Anterior cingulate cortex (tissue), 58 donors: ENCODE results near the gene RARRES2.
"Not testable (repeated sequence)": the region's sequence is repeated elsewhere in the genome, so short reads cannot be mapped to it uniquely, and the experiment has no call there.

Experiments used
- DNase-seq, 58 donors: peaks; one replicate each; lab custom pipeline; 2025; lab: John Stamatoyannopoulos, UW

RARRES2 gene

GRCh38 chr7:150304499-150305258, 36.8 kb downstream of the RARRES2 start:
- DNase-seq = not testable (repeated sequence)

- DNase-seq = not testable (repeated sequence)
Measured at GRCh38 chr7:150302908-150303310, 38.5 kb downstream of the RARRES2 start.

- not testable (repeated sequence) for DNase-seq
Measured at GRCh38 chr7:150297978-150298377, 43.5 kb downstream of the RARRES2 start.

GRCh38 chr7:150296802-150297201, 44.6 kb downstream of the RARRES2 start:
- not testable (repeated sequence) for DNase-seq

- DNase-seq = not testable (repeated sequence)
Measured at GRCh38 chr7:150295614-150296013, 45.8 kb downstream of the RARRES2 start.

- not testable (repeated sequence) for DNase-seq
Measured at GRCh38 chr7:150295027-150295426, 46.4 kb downstream of the RARRES2 start.

GRCh38 chr7:150290317-150290716, 51.1 kb downstream of the RARRES2 start:
- not testable (repeated sequence) for DNase-seq

GRCh38 chr7:150288816-150289215, 52.6 kb downstream of the RARRES2 start:
- DNase-seq = not testable (repeated sequence)
